NCI-H82 treated with DMSO at 0.1 percent for 48 hours (cell line): Measurements from ENCODE around the gene PPIB.

Experiments used
- DNase-seq: peaks from one replicate; lab custom pipeline; 2025; ENCODE audit not compliant: unreplicated experiment; lab: John Stamatoyannopoulos, UW

The PPIB gene

GRCh38 chr15:64158363-64159134 is 4.3 kb downstream of the PPIB start:
- no peak for DNase-seq

DNA sequence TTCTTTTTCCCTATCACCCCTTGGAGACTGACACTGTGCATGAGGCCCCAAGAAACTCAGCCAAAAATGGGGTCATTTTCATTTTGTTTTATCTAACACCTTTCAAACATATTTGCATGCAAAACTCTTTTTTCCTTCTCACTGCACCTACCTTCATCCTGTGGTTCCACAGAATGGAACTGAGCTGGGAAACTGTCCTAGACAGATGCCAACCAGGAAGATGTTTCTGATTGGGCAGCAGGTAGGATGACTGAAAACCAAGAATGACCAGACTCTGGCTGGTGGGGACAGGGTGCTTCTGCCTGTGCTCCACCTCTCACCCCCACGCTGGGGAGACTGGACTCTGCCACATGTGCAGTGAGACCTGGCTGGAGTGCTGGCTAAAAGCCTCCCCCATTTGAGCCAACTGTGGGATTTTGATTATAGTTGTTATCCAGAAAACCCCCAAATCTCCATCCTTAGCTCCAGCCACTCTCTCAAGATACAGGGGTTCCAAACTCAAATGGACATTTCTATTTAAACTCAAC is 5.2 kb downstream of the PPIB start:
- no peak for DNase-seq

- no peak for DNase-seq
Observed at GRCh38 chr15:64156652-64157331, 6.0 kb downstream of the PPIB start.

DNA sequence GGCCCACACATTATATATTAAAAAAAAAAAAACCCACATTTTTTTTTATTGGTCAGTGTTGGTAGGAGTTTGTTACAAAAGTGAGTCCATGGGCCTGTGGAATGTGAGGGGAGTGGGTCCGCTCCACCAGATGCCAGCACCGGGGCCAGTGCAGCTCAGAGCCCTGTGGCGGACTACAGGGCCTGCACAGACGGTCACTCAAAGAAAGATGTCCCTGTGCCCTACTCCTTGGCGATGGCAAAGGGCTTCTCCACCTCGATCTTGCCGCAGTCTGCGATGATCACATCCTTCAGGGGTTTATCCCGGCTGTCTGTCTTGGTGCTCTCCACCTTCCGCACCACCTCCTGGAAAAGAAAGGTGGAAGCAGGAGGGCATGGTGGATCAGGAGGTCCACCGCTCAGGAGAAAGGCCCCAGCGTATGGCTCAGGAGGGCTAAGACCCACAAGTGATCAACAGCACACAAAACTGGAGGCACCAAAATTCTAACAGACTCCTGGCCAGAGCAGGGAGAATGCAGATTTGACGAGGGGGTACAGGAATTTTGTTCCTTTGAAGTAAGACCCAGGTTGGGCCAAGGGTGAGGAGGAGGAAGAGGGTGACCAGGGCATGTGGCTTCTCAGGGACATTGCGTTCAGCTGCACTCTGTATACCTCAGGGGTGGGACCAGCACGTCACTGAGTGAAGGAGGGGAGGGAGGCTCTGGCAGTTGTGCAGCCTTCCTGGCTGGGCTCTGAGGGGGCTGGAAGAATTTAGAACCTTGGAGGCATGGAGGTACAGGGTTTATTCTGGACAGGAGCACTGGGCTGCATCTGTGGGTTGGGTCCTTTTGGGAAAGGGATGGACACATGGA is 6.8 kb downstream of the PPIB start:
- no peak for DNase-seq

GRCh38 chr15:64153480-64154367 is 9.1 kb downstream of the PPIB start:
- peak; percentile 67 for DNase-seq

- DNase-seq, result no peak
Observed at GRCh38 chr15:64152507-64153387, 10.1 kb downstream of the PPIB start.

- DNase-seq, result no peak
Observed at GRCh38 chr15:64151727-64152506, 10.9 kb downstream of the PPIB start, which contains the start of gene SNX22. TSS of gene SNX22 (plus strand) at chr15:64151731. CDS start at chr15:64151776, 45 bp downstream.

DNA sequence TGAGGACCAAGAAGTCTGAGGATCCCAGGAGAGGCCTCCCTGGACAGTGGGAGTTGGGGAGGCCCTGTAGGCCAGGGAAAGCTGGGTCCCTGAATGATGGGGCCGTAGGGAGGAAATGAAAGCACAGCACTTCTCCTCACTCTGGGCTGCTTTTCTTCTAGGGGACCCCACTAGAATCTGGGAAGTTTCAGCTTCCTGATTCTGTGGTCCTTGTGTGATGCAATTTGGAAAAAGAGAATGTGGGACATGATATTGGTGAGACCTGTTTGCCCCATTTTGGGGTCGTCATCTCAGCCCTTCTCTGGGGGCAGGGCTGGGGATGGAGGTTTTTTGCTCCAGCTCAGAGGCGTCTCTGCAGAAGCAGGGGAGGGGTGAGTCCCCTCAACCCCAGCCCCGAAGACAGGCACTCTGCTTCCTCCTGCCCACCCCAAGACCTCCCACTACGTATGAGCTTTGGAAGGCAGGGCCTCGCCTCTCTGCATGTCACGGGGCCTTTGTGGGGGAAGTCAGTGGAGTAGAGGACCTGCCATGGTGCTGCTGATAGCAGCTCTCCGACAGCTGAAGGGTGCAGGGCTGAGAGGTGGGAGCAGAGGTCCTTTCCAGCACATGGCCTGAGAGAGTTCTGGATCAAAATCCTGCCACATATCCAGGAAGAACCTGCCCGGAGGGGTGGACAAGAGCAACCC is 12.8 kb downstream of the PPIB start:
- no peak for DNase-seq

DNA sequence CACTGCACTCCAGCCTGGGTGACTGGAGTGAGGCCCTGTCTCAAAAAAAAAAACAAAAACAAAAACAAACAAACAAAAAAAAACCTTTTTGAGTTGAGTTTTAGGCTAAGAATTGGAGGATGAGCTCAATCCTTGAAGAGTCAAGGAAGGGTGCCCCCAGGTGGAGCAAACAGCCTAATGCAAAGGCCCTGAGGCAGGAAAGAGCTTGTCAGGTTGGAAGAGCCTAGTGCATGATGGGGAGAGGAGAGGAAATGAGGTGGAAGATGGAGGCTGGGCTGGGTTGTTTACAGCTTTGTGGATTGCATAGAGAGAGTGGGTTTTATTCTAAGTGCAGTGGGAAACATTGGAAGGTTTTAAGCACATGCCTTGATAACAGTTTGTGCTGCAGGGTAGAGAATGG is 13.4 kb downstream of the PPIB start:
- no peak for DNase-seq

- DNase-seq, result no peak
Observed at GRCh38 chr15:64148581-64148980, 14.2 kb downstream of the PPIB start.

GRCh38 chr15:64148168-64148567 is 14.7 kb downstream of the PPIB start:
- no peak for DNase-seq

- no peak for DNase-seq
Observed at GRCh38 chr15:64146885-64147681, 15.7 kb downstream of the PPIB start.

- no peak for DNase-seq
Observed at GRCh38 chr15:64146520-64146884, 16.3 kb downstream of the PPIB start.

GRCh38 chr15:64146041-64146440 is 16.8 kb downstream of the PPIB start:
- DNase-seq, result no peak

- no peak for DNase-seq
Observed at GRCh38 chr15:64144565-64145281, 18.1 kb downstream of the PPIB start.

- no peak for DNase-seq
Observed at GRCh38 chr15:64144192-64144564, 18.6 kb downstream of the PPIB start.

GRCh38 chr15:64143276-64143675 is 19.5 kb downstream of the PPIB start:
- no peak for DNase-seq
